ENCODE data around the gene RALGAPA2.

RALGAPA2 gene

DNA sequence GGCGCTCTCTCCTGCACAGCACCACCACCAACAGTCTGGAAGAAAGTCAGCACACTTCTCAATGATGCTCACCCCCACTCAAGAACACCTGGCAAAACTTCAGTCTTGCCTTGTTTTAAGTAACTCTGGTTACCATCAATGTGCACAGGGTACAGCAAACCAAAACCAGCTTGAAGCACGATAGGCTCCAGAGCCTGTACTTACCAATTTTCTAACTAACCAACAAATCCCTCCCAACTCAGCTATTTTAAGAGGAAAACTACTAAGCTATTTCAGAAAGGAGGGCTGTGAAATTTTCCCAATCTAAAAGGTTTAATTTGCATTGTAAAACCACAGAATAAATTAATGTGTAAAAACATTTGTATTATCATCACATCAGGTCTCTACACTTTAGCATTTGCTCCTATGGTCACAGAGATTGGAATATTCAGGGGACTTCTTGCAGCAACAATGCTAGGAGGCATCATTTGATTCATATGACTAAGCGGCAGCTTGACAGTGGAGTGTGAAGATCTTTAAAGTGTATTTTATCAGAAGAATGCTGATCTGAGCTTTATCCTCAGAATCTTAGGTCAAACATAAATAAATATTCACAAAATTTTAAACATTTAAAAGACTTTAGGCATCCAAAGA, 82.8 kb downstream of the RALGAPA2 start:
- no peaks in the 10 kb centered on the region for H3K9me3 ChIP-seq (ENCODE audit: insufficient read depth, low read length)
- no peak overlapping the region for H3K4me3 ChIP-seq (ENCODE audit: insufficient read depth, low read length, poor library complexity, severe bottlenecking)
- H3K27ac ChIP-seq (ENCODE audit: low read depth, low read length), result no peak overlapping the region
- no peaks in the 10 kb centered on the region for H3K36me3 ChIP-seq (ENCODE audit: low read length)
- no peaks in the 10 kb centered on the region for H3F3A ChIP-seq (ENCODE audit: insufficient read depth)
- H3K9ac ChIP-seq (ENCODE audit: low read length), result no peak overlapping the region
- TF ChIP-seq, protein P1, sequence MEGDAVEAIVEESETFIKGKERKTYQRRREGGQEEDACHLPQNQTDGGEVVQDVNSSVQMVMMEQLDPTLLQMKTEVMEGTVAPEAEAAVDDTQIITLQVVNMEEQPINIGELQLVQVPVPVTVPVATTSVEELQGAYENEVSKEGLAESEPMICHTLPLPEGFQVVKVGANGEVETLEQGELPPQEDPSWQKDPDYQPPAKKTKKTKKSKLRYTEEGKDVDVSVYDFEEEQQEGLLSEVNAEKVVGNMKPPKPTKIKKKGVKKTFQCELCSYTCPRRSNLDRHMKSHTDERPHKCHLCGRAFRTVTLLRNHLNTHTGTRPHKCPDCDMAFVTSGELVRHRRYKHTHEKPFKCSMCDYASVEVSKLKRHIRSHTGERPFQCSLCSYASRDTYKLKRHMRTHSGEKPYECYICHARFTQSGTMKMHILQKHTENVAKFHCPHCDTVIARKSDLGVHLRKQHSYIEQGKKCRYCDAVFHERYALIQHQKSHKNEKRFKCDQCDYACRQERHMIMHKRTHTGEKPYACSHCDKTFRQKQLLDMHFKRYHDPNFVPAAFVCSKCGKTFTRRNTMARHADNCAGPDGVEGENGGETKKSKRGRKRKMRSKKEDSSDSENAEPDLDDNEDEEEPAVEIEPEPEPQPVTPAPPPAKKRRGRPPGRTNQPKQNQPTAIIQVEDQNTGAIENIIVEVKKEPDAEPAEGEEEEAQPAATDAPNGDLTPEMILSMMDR (IDR thresholded peaks at IDR 0.05; ENCODE audit: insufficient read depth, low read length, poor library complexity, severe bottlenecking), result no peak
- TF ChIP-seq EZH2phosphoT487 (conservative IDR thresholded peaks at IDR 0.05; ENCODE audit: low read length), result no peak
- no peaks in the 10 kb centered on the region for H3K27me3 ChIP-seq (ENCODE audit: low read length)
- no peak overlapping the region for H2AFZ ChIP-seq (ENCODE audit: low read depth, low read length, severe bottlenecking)
- H3K79me2 ChIP-seq (ENCODE audit: insufficient read depth, low read length), result no peaks in the 10 kb centered on the region
- H3K4me2 ChIP-seq (ENCODE audit: low read depth, low read length, poor library complexity, severe bottlenecking), result no peak overlapping the region
- H4K20me1 ChIP-seq (ENCODE audit: low read depth, low read length), result no peaks in the 10 kb centered on the region
- H3K9me2 ChIP-seq (replicated peaks; ENCODE audit: insufficient read depth, low read length), result no peaks in the 10 kb centered on the region

GRCh38 chr20:20628314-20628713, 84.1 kb downstream of the RALGAPA2 start:
- Histone ChIP-seq H3K4me2 (ENCODE audit: low read depth, low read length, poor library complexity, severe bottlenecking) (no peak overlapping the region), H3K9me2 (replicated peaks; ENCODE audit: insufficient read depth, low read length) (no peaks in the 10 kb centered on the region), H3K4me3 (ENCODE audit: insufficient read depth, low read length, poor library complexity, severe bottlenecking) (no peak overlapping the region), H3K27ac (ENCODE audit: low read depth, low read length) (no peak overlapping the region), H4K20me1 (ENCODE audit: low read depth, low read length) (no peaks in the 10 kb centered on the region), H3K9ac (ENCODE audit: low read length) (no peak overlapping the region), H3K27me3 (ENCODE audit: low read length) (no peaks in the 10 kb centered on the region), H3F3A (ENCODE audit: insufficient read depth) (no peaks in the 10 kb centered on the region), H3K79me2 (ENCODE audit: insufficient read depth, low read length) (no peaks in the 10 kb centered on the region), H2AFZ (ENCODE audit: low read depth, low read length, severe bottlenecking) (no peak overlapping the region), H3K36me3 (ENCODE audit: low read length) (no peaks in the 10 kb centered on the region), H3K9me3 (ENCODE audit: insufficient read depth, low read length) (no peaks in the 10 kb centered on the region)
- TF ChIP-seq EZH2phosphoT487 (conservative IDR thresholded peaks at IDR 0.05; ENCODE audit: low read length), result no peak
- TF ChIP-seq, protein P1 (IDR thresholded peaks at IDR 0.05; ENCODE audit: insufficient read depth, low read length, poor library complexity, severe bottlenecking), result no peak

DNA sequence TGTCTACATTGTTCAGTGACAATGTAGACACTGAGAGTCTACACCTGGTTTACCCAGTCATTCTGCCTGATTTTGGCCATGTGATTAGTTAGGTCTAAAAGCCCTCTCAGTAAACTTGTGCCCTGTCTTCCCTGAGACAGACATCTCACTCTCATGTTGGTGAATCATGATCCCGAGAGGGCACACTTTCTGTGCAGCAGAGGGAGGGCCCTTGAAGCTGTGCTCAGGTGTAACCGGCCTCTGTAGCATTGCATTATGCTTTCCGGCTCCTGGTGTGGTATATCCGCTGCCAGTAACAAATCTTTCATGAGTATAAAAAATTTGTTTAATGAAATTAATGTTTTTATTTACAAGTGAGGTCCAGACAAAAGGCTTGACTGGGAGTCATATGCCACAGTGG, 85.0 kb downstream of the RALGAPA2 start:
- no peak overlapping the region for H3K4me3 ChIP-seq (ENCODE audit: insufficient read depth, low read length, poor library complexity, severe bottlenecking)
- H2AFZ ChIP-seq (ENCODE audit: low read depth, low read length, severe bottlenecking), result no peak overlapping the region
- no peak overlapping the region for H3K27ac ChIP-seq (ENCODE audit: low read depth, low read length)
- no peaks in the 10 kb centered on the region for H3F3A ChIP-seq (ENCODE audit: insufficient read depth)
- H3K9me2 ChIP-seq (replicated peaks; ENCODE audit: insufficient read depth, low read length), result no peaks in the 10 kb centered on the region
- H4K20me1 ChIP-seq (ENCODE audit: low read depth, low read length), result no peaks in the 10 kb centered on the region
- no peaks in the 10 kb centered on the region for H3K9me3 ChIP-seq (ENCODE audit: insufficient read depth, low read length)
- H3K36me3 ChIP-seq (ENCODE audit: low read length), result no peaks in the 10 kb centered on the region
- H3K79me2 ChIP-seq (ENCODE audit: insufficient read depth, low read length), result no peaks in the 10 kb centered on the region
- H3K9ac ChIP-seq (ENCODE audit: low read length), result no peak overlapping the region
- H3K27me3 ChIP-seq (ENCODE audit: low read length), result no peaks in the 10 kb centered on the region
- H3K4me2 ChIP-seq (ENCODE audit: low read depth, low read length, poor library complexity, severe bottlenecking), result no peak overlapping the region
- TF ChIP-seq, protein P1 (IDR thresholded peaks at IDR 0.05; ENCODE audit: insufficient read depth, low read length, poor library complexity, severe bottlenecking), result no peak
- no peak for TF ChIP-seq EZH2phosphoT487 (conservative IDR thresholded peaks at IDR 0.05; ENCODE audit: low read length)
